HCT116 (cell line): ENCODE data around the gene DCHS2. TPM values are rescaled to one million over a fixed set of nuclear protein-coding genes. Genes with fewer than 3 reads are reported as not detected.

ENCODE experiments used
- ATAC-seq: fragments of 200-7000 bp; cut with Tn5 transposase; 2 replicates; pipeline ENCODE4 v1.9.1; 2020; ENCODE audit warnings: mild to moderate bottlenecking, moderate library complexity
- BruUV-seq: library from RNA; stranded (reverse); fragments of 400-500 nt; replicated peaks from 2 replicates; lab custom pipeline; 2021; lab: Mats Ljungman, UMichigan
- CTCF ChIA-PET: fragments of 300-600 bp; sonication (Branson Sonifier 250); formaldehyde crosslinking; loops from one replicate; lab custom pipeline; 2021; ENCODE audit warnings: antibody characterized with exemption; lab: Charles Lee
- POLR2A ChIA-PET: fragments of 300-600, 350-600 bp; sonication (Branson Sonifier 250); formaldehyde crosslinking; loops from one replicate; lab custom pipeline; 2021; ENCODE audit warnings: antibody characterized with exemption; lab: Charles Lee
- RAD21 ChIA-PET, 2 experiments: fragments of 300-600 bp; sonication (Branson Sonifier 250); formaldehyde crosslinking; loops; one replicate each; lab custom pipeline; 2023; ENCODE audit warnings: low total read pairs in 2 of 2; ENCODE audit not compliant: uncharacterized antibody in 2 of 2, unreplicated experiment in 2 of 2, low non-redundant PET in 1 of 2; lab: Charles Lee
- DNase-seq: peaks from one replicate; pipeline ENCODE4 v3.0.0-alpha.2; 2010; ENCODE audit warnings: low read depth, low spot score
- H2AFZ ChIP-seq: fragments of 200-600 bp; shearing (Covaris generic), sonication (generic); 2 replicates; pipeline ENCODE4 v1.6.1; 2017; ENCODE audit warnings: low read depth, mixed run types, mixed read lengths, antibody characterized with exemption, low read length; ENCODE audit not compliant: poor library complexity, severe bottlenecking
- H3K27ac ChIP-seq: 2 replicates; pipeline ENCODE4 v1.5.1; 2012; ENCODE audit warnings: low read depth, low read length
- H3K27me3 ChIP-seq: fragments of 200-600 bp; sonication (generic); 2 replicates; pipeline ENCODE4 v1.6.1; 2016; ENCODE audit warnings: mixed run types, low read length, mixed read lengths; ENCODE audit not compliant: insufficient read depth
- H3K36me3 ChIP-seq, 2 experiments: fragments of 200-500 bp in 1 of 2; fragments of 200-600 bp in 1 of 2; sonication (Bioruptor generic) in 1 of 2; sonication (generic) in 1 of 2; 2 replicates each; pipeline versions ENCODE4 v1.5.1 to v1.6.1; 2014 to 2016; ENCODE audit warnings: low read length in 2 of 2, inconsistent platforms in 1 of 2, mixed read lengths in 1 of 2, mixed run types in 1 of 2; ENCODE audit not compliant: insufficient read depth in 2 of 2, control insufficient read depth in 1 of 2
- H3K4me1 ChIP-seq, 2 experiments: fragments of 200-600 bp in 1 of 2; sonication (generic) in 1 of 2; 2 replicates each; pipeline versions ENCODE4 v1.5.1 to v1.6.1; 2012 to 2017; ENCODE audit warnings: low read length in 2 of 2, inconsistent platforms in 1 of 2, mild to moderate bottlenecking in 1 of 2, mixed read lengths in 1 of 2, mixed run types in 1 of 2, moderate library complexity in 1 of 2; ENCODE audit not compliant: insufficient read depth in 2 of 2, control insufficient read depth in 1 of 2
- H3K4me2 ChIP-seq: fragments of 200-600 bp; sonication (generic); 2 replicates; pipeline ENCODE4 v1.6.1; 2017; ENCODE audit warnings: mixed run types, low read length, mixed read lengths
- H3K4me3 ChIP-seq, 2 experiments: fragments of 200-600 bp in 1 of 2; sonication (generic) in 1 of 2; replicated peaks in 1 of 2; 2 replicates each; pipeline ENCODE4 v1.5.1; 2011 to 2016; ENCODE audit warnings: low read length in 2 of 2, control low read depth in 1 of 2, low read depth in 1 of 2, mild to moderate bottlenecking in 1 of 2, mixed read lengths in 1 of 2, mixed run types in 1 of 2
- H3K79me2 ChIP-seq: fragments of 200-600 bp; sonication (generic); 2 replicates; pipeline ENCODE4 v1.6.1; 2017; ENCODE audit warnings: mild to moderate bottlenecking, mixed run types, low read length, moderate library complexity, mixed read lengths; ENCODE audit not compliant: insufficient read depth
- H3K9ac ChIP-seq: fragments of 200-600 bp; sonication (generic); 2 replicates; pipeline ENCODE4 v1.6.1; 2016; ENCODE audit warnings: low read length, mixed read lengths
- H3K9me2 ChIP-seq: fragments of 200-600 bp; sonication (generic), shearing (Covaris generic); 2 replicates; pipeline ENCODE4 v1.6.1; 2017; ENCODE audit warnings: mixed run types, mild to moderate bottlenecking, moderate library complexity; ENCODE audit not compliant: insufficient read depth
- H3K9me3 ChIP-seq, 2 experiments: fragments of 200-500 bp in 1 of 2; fragments of 200-600 bp in 1 of 2; sonication (Bioruptor generic) in 1 of 2; sonication (generic) in 1 of 2; 2 replicates each; pipeline ENCODE4 v1.6.1; 2014 to 2017; ENCODE audit warnings: low read length in 2 of 2, mixed read lengths in 2 of 2, inconsistent platforms in 1 of 2, low read depth in 1 of 2, mild to moderate bottlenecking in 1 of 2, mixed run types in 1 of 2, moderate library complexity in 1 of 2; ENCODE audit not compliant: control insufficient read depth in 1 of 2, insufficient read depth in 1 of 2
- H4K20me1 ChIP-seq: fragments of 200-600 bp; sonication (generic), shearing (Covaris generic); 2 replicates; pipeline ENCODE4 v1.6.1; 2017; ENCODE audit warnings: mixed run types, mild to moderate bottlenecking, moderate library complexity; ENCODE audit not compliant: insufficient read depth
- EZH2 ChIP-seq: fragments of 200-600 bp; sonication (generic); IDR thresholded peaks from 2 replicates; pipeline ENCODE4 v1.6.1; 2017; ENCODE audit warnings: antibody characterized with exemption, mixed run types
- FOSL1 ChIP-seq: IDR thresholded peaks from 2 replicates; pipeline ENCODE4 v1.6.1; 2012; ENCODE audit warnings: low read depth
- JUND ChIP-seq: IDR thresholded peaks from 2 replicates; pipeline ENCODE4 v1.6.1; 2012
- RAD21 ChIP-seq: IDR thresholded peaks from 2 replicates; pipeline ENCODE4 v1.6.1; 2012; ENCODE audit warnings: low read depth, mild to moderate bottlenecking
- SRF ChIP-seq: IDR thresholded peaks from 2 replicates; pipeline ENCODE4 v1.6.1; 2012; ENCODE audit warnings: low read depth
- intact Hi-C: fragments of 100-400 bp; cut with micrococcal nuclease; formaldehyde crosslinking; loops from 2 replicates; pipeline ENCODE4 v1.10.0; 2022
- total RNA-seq: library from RNA; stranded (reverse); gene quantifications from one replicate; pipeline ENCODE4 v1.2.1, GENCODE V29; 2021; ENCODE audit not compliant: unreplicated experiment
- TF ChIP-seq, protein P1 (sequence below): IDR thresholded peaks from 2 replicates; pipeline ENCODE4 v1.6.1; 2011; ENCODE audit warnings: mild to moderate bottlenecking, low read length, moderate library complexity; ENCODE audit not compliant: insufficient replicate concordance; ENCODE audit errors: extremely low read depth
- TF ChIP-seq, protein P2 (sequence below), 3 experiments: fragments of 200-600 bp in 1 of 3; sonication (generic) in 1 of 3; IDR thresholded peaks in 2 of 3; conservative IDR thresholded peaks in 1 of 3; 2 replicates each; pipeline ENCODE4 v1.5.1; 2012 to 2017; ENCODE audit warnings: low read depth in 2 of 3, low read length in 2 of 3, antibody characterized with exemption in 1 of 3, borderline replicate concordance in 1 of 3, control low read depth in 1 of 3, mild to moderate bottlenecking in 1 of 3, mixed read lengths in 1 of 3, mixed run types in 1 of 3, moderate library complexity in 1 of 3; ENCODE audit not compliant: insufficient read depth in 1 of 3
- TF ChIP-seq, protein P3 (sequence below): IDR thresholded peaks from 2 replicates; pipeline ENCODE4 v1.6.1; 2012; ENCODE audit warnings: low read depth

DCHS2 gene
- total RNA-seq, 1 experiment from 2014 or later: 0.05 TPM

DNA sequence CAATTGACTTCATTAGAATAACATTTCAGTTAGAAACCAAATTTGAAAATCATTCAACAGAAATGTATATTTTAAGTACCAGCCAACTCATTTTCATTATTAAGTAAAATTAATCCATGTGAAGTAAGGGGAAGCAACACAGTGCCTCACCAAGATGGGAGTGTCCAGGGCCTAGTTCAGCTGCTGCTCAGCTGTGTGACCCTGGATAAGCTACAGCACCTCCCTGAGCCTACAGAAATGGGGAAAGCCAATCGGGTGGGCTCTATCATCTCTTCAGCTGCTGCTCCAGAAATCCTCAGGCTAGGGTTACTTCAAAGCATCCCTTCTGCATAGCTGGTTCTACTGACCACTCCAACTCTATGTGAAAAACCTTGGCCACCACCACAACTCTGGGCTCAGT is 18.7 kb downstream of the DCHS2 start:
- intact Hi-C loops: no loop called here
- H3K9me3 ChIP-seq: no peaks in the 10 kb centered on the region
- RAD21 ChIA-PET: no interaction called here
- no peak overlapping the region for H3K27ac ChIP-seq
- no peak overlapping the region for H3K4me3 ChIP-seq
- DNase-seq (no peak), ATAC-seq (no peak)
- H3K4me2 ChIP-seq: no peak overlapping the region
- no peak overlapping the region for H2AFZ ChIP-seq
- no peaks in the 10 kb centered on the region for H3K27me3 ChIP-seq
- H4K20me1 ChIP-seq: no peaks in the 10 kb centered on the region
- no TSS peak for BruUV-seq
- peaks cover 0 to 5% of the 10 kb centered on the region in 2 experiments; a peak in 1 of 4 replicates for H3K4me1 ChIP-seq
- CTCF ChIA-PET: no interaction called here
- POLR2A ChIA-PET: no interaction called here
- no peak overlapping the region for H3K9ac ChIP-seq
- no peaks in the 10 kb centered on the region for H3K36me3 ChIP-seq
- H3K9me2 ChIP-seq: no peaks in the 10 kb centered on the region
- no peak for TF ChIP-seq FOSL1
- TF ChIP-seq, protein P1, sequence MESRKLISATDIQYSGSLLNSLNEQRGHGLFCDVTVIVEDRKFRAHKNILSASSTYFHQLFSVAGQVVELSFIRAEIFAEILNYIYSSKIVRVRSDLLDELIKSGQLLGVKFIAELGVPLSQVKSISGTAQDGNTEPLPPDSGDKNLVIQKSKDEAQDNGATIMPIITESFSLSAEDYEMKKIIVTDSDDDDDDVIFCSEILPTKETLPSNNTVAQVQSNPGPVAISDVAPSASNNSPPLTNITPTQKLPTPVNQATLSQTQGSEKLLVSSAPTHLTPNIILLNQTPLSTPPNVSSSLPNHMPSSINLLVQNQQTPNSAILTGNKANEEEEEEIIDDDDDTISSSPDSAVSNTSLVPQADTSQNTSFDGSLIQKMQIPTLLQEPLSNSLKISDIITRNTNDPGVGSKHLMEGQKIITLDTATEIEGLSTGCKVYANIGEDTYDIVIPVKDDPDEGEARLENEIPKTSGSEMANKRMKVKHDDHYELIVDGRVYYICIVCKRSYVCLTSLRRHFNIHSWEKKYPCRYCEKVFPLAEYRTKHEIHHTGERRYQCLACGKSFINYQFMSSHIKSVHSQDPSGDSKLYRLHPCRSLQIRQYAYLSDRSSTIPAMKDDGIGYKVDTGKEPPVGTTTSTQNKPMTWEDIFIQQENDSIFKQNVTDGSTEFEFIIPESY: no peak
- TF ChIP-seq, protein P2, sequence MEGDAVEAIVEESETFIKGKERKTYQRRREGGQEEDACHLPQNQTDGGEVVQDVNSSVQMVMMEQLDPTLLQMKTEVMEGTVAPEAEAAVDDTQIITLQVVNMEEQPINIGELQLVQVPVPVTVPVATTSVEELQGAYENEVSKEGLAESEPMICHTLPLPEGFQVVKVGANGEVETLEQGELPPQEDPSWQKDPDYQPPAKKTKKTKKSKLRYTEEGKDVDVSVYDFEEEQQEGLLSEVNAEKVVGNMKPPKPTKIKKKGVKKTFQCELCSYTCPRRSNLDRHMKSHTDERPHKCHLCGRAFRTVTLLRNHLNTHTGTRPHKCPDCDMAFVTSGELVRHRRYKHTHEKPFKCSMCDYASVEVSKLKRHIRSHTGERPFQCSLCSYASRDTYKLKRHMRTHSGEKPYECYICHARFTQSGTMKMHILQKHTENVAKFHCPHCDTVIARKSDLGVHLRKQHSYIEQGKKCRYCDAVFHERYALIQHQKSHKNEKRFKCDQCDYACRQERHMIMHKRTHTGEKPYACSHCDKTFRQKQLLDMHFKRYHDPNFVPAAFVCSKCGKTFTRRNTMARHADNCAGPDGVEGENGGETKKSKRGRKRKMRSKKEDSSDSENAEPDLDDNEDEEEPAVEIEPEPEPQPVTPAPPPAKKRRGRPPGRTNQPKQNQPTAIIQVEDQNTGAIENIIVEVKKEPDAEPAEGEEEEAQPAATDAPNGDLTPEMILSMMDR (IDR thresholded peaks at IDR 0.05 in 2 of 3, conservative IDR thresholded peaks at IDR 0.05 in 1 of 3; ENCODE audit: borderline replicate concordance in 1 of 3, insufficient read depth in 1 of 3, low read depth in 2 of 3, low read length in 2 of 3): no peak
- TF ChIP-seq SRF: no peak
- TF ChIP-seq, protein P3, sequence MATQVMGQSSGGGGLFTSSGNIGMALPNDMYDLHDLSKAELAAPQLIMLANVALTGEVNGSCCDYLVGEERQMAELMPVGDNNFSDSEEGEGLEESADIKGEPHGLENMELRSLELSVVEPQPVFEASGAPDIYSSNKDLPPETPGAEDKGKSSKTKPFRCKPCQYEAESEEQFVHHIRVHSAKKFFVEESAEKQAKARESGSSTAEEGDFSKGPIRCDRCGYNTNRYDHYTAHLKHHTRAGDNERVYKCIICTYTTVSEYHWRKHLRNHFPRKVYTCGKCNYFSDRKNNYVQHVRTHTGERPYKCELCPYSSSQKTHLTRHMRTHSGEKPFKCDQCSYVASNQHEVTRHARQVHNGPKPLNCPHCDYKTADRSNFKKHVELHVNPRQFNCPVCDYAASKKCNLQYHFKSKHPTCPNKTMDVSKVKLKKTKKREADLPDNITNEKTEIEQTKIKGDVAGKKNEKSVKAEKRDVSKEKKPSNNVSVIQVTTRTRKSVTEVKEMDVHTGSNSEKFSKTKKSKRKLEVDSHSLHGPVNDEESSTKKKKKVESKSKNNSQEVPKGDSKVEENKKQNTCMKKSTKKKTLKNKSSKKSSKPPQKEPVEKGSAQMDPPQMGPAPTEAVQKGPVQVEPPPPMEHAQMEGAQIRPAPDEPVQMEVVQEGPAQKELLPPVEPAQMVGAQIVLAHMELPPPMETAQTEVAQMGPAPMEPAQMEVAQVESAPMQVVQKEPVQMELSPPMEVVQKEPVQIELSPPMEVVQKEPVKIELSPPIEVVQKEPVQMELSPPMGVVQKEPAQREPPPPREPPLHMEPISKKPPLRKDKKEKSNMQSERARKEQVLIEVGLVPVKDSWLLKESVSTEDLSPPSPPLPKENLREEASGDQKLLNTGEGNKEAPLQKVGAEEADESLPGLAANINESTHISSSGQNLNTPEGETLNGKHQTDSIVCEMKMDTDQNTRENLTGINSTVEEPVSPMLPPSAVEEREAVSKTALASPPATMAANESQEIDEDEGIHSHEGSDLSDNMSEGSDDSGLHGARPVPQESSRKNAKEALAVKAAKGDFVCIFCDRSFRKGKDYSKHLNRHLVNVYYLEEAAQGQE: no peak
- no peak for TF ChIP-seq JUND
- no peak for TF ChIP-seq RAD21
- no peak for TF ChIP-seq EZH2
- TF ChIP-seq, all 23 proteins: peak for 0
- H3K79me2 ChIP-seq: no peaks in the 10 kb centered on the region
